ENCODE measurements around the gene TNNI3K. TPM values are rescaled to one million over a fixed set of nuclear protein-coding genes. Genes with fewer than 3 reads are reported as not detected.

The TNNI3K gene
- 0.51 TPM for polyA plus RNA-seq (2012; ENCODE audit: missing spikeins)

GRCh38 chr1:74235153-74235552, at the start of gene TNNI3K:
Gene TNNI3K, plus strand, starts transcription at chr1:74235387. Its CDS starts 65 bp downstream, at chr1:74235452.
- DNase-seq (ENCODE audit: insufficient read length), result no peak
- FAIRE-seq, result no peak
- TF ChIP-seq POLR2A (IDR thresholded peaks at IDR 0.05; ENCODE audit: low read depth, low read length) (no peak), POLR2AphosphoS5 (IDR thresholded peaks at IDR 0.05; ENCODE audit: low read depth, low read length) (no peak), TAF1 (IDR thresholded peaks at IDR 0.05; ENCODE audit: borderline replicate concordance, low read depth, low read length) (no peak)

DNA sequence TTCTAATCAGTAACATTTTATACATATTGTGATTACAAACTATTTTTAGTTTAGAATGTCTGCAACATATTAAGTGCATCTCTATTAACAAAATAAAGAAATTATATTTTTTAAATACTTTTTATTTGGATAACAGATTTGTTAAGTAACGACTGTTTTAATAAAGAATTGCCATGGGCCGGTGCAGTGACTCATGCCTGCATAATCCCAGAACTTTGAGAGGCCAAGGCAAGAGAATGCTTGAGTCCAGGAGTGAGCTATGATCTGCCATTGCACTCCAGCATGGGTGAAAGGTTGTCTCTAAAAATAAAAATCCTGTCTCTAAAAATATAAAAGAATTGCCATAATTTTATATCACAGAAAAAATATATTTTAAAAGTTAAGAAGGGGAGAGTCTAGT, 41.3 kb upstream of the TNNI3K start:
- DNase-seq (ENCODE audit: insufficient read length) (no peak), FAIRE-seq (no peak)
- TF ChIP-seq TAF1 (IDR thresholded peaks at IDR 0.05; ENCODE audit: borderline replicate concordance, low read depth, low read length) (no peak), POLR2A (IDR thresholded peaks at IDR 0.05; ENCODE audit: low read depth, low read length) (no peak), POLR2AphosphoS5 (IDR thresholded peaks at IDR 0.05; ENCODE audit: low read depth, low read length) (no peak)

DNA sequence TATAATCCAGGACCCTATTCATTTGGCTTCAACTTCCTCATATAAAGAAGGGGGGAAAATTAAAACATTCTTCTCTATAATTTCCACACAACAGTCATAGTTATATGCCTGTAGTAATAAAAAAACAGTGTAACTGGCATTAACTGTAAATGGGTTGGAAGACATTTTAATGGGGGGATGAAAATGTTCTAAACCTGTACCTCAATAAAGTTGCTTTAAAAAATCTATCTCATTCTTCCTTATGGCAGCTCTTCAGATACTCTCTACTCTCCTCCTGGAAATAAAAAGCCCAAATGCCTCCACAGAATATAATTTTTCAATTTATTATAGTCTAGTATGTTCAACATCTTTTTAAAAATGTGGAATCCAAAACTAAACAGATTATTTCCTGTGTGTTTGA, 39.8 kb upstream of the TNNI3K start:
- FAIRE-seq, result no peak
- no peak for DNase-seq (ENCODE audit: insufficient read length)
- TF ChIP-seq TAF1 (IDR thresholded peaks at IDR 0.05; ENCODE audit: borderline replicate concordance, low read depth, low read length), result no peak
- TF ChIP-seq POLR2AphosphoS5 (IDR thresholded peaks at IDR 0.05; ENCODE audit: low read depth, low read length), result no peak
- TF ChIP-seq POLR2A (IDR thresholded peaks at IDR 0.05; ENCODE audit: low read depth, low read length), result no peak

DNA sequence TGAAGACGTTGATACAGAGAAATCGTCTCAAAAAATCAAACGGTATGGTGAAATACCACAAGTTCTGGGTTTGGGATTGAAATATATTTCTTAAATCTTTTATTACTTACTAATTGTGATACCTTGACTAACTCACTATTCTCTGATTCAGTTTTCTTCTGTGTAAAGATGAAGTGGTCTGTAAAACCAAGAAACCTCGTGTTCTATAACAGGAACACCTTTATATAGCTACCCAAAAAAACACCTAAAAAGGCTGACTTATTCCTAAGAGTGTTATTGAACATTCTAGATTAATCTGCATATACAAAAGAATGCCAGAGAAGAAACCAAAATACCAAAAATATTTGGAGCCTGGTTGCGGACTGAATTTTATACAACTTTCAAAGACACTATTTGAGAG, 37.9 kb upstream of the TNNI3K start:
- TF ChIP-seq TAF1 (IDR thresholded peaks at IDR 0.05; ENCODE audit: borderline replicate concordance, low read depth, low read length), result no peak
- no peak for TF ChIP-seq POLR2A (IDR thresholded peaks at IDR 0.05; ENCODE audit: low read depth, low read length)
- no peak for TF ChIP-seq POLR2AphosphoS5 (IDR thresholded peaks at IDR 0.05; ENCODE audit: low read depth, low read length)
- FAIRE-seq, result no peak
- DNase-seq (ENCODE audit: insufficient read length), result no peak

DNA sequence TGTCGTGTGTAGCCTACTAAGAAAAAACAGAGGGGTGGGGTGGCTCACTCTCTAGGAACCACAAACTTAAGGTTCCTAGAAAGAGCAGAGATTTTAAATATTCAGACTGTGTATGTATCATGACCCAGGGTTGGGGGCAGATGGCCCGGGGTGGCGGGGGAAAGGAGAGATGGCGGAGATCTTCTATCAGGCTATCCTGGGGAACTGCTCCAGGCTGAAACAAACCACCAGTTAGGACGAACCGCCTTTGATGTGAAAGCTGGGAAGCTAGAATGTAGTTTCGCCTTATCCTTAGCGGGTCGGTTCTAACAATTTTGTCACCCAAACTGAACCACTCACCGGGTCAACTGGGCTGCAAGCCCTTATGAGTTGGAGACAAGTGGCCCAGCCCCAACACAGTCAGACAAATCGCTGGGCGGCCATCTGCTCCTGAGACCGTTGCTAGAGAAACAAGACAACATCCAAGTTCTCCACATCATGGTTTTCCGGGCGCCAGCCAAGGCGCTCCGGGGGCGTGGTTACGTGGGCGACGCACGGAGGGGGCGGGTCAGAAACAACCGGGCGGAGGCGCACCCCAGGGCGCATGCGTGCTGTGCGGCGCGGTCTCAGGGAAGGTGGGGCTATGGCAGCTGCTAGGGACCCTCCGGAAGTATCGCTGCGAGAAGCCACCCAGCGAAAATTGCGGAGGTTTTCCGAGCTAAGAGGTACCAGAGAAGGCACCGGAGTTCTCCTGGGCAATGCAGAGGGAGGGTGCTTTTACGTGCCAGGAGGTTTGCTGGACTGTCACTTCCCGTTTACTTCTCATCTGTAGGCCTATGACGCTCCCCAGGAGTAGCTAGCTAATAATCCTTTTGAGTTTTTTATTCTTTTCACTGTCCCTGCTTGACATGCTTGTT, 37.3 kb upstream of the TNNI3K start, which contains the start of the genes FPGT and LRRIQ3:
Gene FPGT, plus strand, starts transcription at position 586 of the 896 bp plus-strand sequence. Its CDS starts 37 bp downstream, at position 623.
Gene LRRIQ3, minus strand, starts transcription at position 520 of the 896 bp plus-strand sequence. CDS start 14,492 bp downstream, outside the sequence.
- peak; percentile 94 for FAIRE-seq
- DNase-seq (ENCODE audit: insufficient read length), result peak; percentile 68
- TF ChIP-seq POLR2A (IDR thresholded peaks at IDR 0.05; ENCODE audit: low read depth, low read length) (peak; percentile 82), POLR2AphosphoS5 (IDR thresholded peaks at IDR 0.05; ENCODE audit: low read depth, low read length) (peak; percentile 71; the same call in 1 of the 2 replicates), TAF1 (IDR thresholded peaks at IDR 0.05; ENCODE audit: borderline replicate concordance, low read depth, low read length) (peak; percentile 54; the same call in 1 of the 2 replicates)

DNA sequence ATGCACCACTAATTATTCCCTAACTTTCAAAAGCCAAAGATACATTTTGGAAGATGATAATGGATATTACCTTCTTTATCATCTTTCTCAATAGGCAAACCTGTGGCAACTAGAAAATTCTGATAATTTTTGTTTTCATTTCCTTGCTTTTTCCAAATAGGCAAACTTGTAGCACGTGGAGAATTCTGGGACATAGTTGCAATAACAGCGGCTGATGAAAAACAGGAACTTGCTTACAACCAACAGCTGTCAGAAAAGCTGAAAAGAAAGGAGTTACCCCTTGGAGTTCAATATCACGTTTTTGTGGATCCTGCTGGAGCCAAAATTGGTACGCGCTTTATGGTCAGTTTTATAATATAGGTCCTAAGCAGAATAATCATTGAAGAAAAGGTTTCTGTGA, 35.7 kb upstream of the TNNI3K start:
- TF ChIP-seq POLR2A (IDR thresholded peaks at IDR 0.05; ENCODE audit: low read depth, low read length) (no peak), TAF1 (IDR thresholded peaks at IDR 0.05; ENCODE audit: borderline replicate concordance, low read depth, low read length) (no peak), POLR2AphosphoS5 (IDR thresholded peaks at IDR 0.05; ENCODE audit: low read depth, low read length) (no peak)
- FAIRE-seq, result no peak
- DNase-seq (ENCODE audit: insufficient read length), result no peak

- no peak for DNase-seq (ENCODE audit: insufficient read length)
- no peak for FAIRE-seq
Measured at GRCh38 chr1:74205266-74205665, 29.9 kb upstream of the TNNI3K start.

DNA sequence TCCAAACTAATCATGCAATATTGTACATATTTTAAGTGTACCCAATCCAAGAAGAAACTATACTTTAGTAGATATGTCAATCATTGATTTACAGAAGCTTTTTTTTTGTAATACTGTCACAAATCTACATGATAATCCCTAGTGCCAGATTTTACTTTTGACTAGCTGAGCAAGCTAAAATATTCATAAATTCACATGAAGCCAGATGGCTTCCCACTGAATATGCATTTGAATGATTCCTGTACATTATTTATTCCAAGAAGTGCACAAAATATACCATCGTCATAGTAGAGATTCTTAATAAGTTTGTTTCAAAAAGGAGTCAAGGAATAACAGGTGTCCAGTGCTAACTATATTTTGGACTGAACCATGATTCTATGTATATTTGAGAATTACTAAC, 20.0 kb upstream of the TNNI3K start:
- FAIRE-seq, result no peak

More at GRCh38 chr1:74205266-74205665, 29.9 kb upstream of the TNNI3K start:
- no peak for TF ChIP-seq POLR2A (IDR thresholded peaks at IDR 0.05; ENCODE audit: low read depth, low read length)
- TF ChIP-seq POLR2AphosphoS5 (IDR thresholded peaks at IDR 0.05; ENCODE audit: low read depth, low read length), result no peak
- TF ChIP-seq TAF1 (IDR thresholded peaks at IDR 0.05; ENCODE audit: borderline replicate concordance, low read depth, low read length), result no peak

GRCh38 chr1:74222701-74223100, 12.5 kb upstream of the TNNI3K start:
- no peak for TF ChIP-seq POLR2AphosphoS5 (IDR thresholded peaks at IDR 0.05; ENCODE audit: low read depth, low read length)
- no peak for TF ChIP-seq POLR2A (IDR thresholded peaks at IDR 0.05; ENCODE audit: low read depth, low read length)
- no peak for TF ChIP-seq TAF1 (IDR thresholded peaks at IDR 0.05; ENCODE audit: borderline replicate concordance, low read depth, low read length)

More for the DNA sequence above, 20.0 kb upstream of the TNNI3K start:
- TF ChIP-seq TAF1 (IDR thresholded peaks at IDR 0.05; ENCODE audit: borderline replicate concordance, low read depth, low read length) (no peak), POLR2A (IDR thresholded peaks at IDR 0.05; ENCODE audit: low read depth, low read length) (no peak), POLR2AphosphoS5 (IDR thresholded peaks at IDR 0.05; ENCODE audit: low read depth, low read length) (no peak)
- DNase-seq (ENCODE audit: insufficient read length), result no peak

GRCh38 chr1:74223453-74223852, 11.7 kb upstream of the TNNI3K start:
- FAIRE-seq (no peak), DNase-seq (ENCODE audit: insufficient read length) (no peak)
- no peak for TF ChIP-seq TAF1 (IDR thresholded peaks at IDR 0.05; ENCODE audit: borderline replicate concordance, low read depth, low read length)
- no peak for TF ChIP-seq POLR2A (IDR thresholded peaks at IDR 0.05; ENCODE audit: low read depth, low read length)
- TF ChIP-seq POLR2AphosphoS5 (IDR thresholded peaks at IDR 0.05; ENCODE audit: low read depth, low read length), result no peak

More at GRCh38 chr1:74222701-74223100, 12.5 kb upstream of the TNNI3K start:
- DNase-seq (ENCODE audit: insufficient read length) (no peak), FAIRE-seq (no peak)

DNA sequence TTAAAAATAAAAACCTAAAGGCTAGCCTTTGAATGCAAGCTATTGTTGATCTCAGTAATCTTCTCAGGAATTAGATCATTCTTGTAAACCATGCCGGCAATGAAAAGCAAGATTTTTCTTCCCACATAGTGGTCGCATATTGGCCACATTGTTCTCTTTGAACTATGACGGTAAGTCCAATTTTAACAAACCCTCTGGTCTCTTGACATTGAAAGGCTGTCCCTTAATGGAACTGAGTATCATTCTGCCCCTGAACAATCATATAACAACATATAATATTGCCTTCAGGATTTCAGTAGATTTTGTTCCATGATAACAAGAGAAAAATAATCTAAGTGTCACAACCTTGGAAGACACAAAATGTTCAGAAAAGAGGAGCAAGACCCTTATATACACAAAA, 1.3 kb downstream of the TNNI3K start:
- TF ChIP-seq POLR2AphosphoS5 (IDR thresholded peaks at IDR 0.05; ENCODE audit: low read depth, low read length) (no peak), POLR2A (IDR thresholded peaks at IDR 0.05; ENCODE audit: low read depth, low read length) (no peak), TAF1 (IDR thresholded peaks at IDR 0.05; ENCODE audit: borderline replicate concordance, low read depth, low read length) (no peak)
- FAIRE-seq (no peak), DNase-seq (ENCODE audit: insufficient read length) (no peak)
